Coronary artery (tissue), 2 donors: ENCODE results near the gene HPCA.

Experiments
- DNase-seq: peaks from one replicate; pipeline ENCODE4 v3.0.0-alpha.2; 2017; ENCODE audit warnings: low spot score
- H3K27ac ChIP-seq, 2 donors: fragments of 200-600 bp; sonication (generic); one replicate each; pipeline ENCODE4 v1.5.1; 2016 to 2019
- H3K4me3 ChIP-seq: fragments of 200-600 bp; sonication (generic); 2 replicates; pipeline ENCODE4 v1.5.1; 2016; ENCODE audit warnings: mild to moderate bottlenecking, moderate library complexity
- CTCF ChIP-seq: fragments of 200-600 bp; sonication (generic); IDR thresholded peaks from one replicate; pipeline ENCODE4 v1.5.1; 2019; ENCODE audit warnings: antibody characterized with exemption

The HPCA gene

GRCh38 chr1:32884726-32885125 is 1.6 kb upstream of the HPCA start:
- TF ChIP-seq CTCF, result no peak
- Histone ChIP-seq H3K27ac (no peak overlapping the region), H3K4me3 (no peak overlapping the region)
- DNase-seq, result no peak

GRCh38 chr1:32885676-32886003 is 651 bp upstream of the HPCA start:
- no peak overlapping the region for H3K4me3 ChIP-seq
- no peak overlapping the region for H3K27ac ChIP-seq
- TF ChIP-seq CTCF, result no peak
- DNase-seq, result no peak

DNA sequence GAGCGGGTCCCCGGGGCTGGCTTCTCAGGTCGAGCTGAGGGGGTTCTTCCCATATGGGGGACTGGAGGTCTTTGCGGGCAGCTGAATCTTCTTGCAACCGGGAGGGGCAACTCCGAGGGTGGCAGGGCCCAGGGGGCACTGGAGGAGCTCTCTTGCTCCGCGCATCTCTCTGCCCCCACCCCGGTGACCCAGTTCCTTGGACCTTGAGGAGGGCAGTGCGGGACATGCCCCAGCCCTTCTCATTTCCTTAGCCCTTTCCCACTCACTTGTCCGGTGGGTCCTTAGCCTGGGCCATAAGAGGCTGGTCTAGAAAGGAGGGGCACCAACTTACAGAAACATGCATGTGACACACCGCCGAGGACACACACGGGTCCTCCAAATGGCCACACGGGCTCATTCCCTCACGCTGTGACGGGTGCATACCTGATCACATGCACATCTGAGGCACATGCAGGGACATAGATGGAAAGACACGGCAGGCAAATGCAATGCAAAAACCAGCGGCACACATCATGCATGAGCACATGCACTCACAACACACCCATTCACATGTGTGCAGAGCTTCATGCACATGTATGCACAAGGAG is 630 bp downstream of the HPCA start:
- Histone ChIP-seq H3K4me3 (no peak overlapping the region), H3K27ac (no peak overlapping the region)
- no peak for DNase-seq
- no peak for TF ChIP-seq CTCF

DNA sequence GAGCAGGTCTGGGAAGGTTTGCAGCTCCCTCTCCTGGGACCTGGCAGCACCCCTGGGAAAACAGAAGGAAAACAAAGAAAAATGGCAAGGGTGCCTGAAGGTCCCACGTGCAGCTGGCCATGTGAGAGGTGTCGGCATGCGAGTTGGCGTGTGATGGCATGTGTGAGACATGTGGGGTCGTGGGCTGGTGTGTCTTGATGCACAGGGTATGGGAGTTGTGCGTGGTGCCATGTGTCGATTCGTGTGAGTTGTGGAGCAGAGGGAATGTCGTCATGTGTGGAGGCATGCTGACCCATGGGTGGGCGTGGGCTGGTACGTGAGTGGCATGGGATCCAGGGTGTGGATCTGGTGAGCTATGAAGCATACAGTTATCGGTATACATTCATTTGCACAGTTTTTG is 1.3 kb downstream of the HPCA start:
- DNase-seq, result no peak
- no peak overlapping the region for H3K4me3 ChIP-seq
- no peak overlapping the region for H3K27ac ChIP-seq
- TF ChIP-seq CTCF, result no peak

GRCh38 chr1:32888134-32888533 is 1.8 kb downstream of the HPCA start:
- no peak overlapping the region for H3K27ac ChIP-seq
- no peak for DNase-seq
- H3K4me3 ChIP-seq, result no peak overlapping the region
- TF ChIP-seq CTCF, result no peak

DNA sequence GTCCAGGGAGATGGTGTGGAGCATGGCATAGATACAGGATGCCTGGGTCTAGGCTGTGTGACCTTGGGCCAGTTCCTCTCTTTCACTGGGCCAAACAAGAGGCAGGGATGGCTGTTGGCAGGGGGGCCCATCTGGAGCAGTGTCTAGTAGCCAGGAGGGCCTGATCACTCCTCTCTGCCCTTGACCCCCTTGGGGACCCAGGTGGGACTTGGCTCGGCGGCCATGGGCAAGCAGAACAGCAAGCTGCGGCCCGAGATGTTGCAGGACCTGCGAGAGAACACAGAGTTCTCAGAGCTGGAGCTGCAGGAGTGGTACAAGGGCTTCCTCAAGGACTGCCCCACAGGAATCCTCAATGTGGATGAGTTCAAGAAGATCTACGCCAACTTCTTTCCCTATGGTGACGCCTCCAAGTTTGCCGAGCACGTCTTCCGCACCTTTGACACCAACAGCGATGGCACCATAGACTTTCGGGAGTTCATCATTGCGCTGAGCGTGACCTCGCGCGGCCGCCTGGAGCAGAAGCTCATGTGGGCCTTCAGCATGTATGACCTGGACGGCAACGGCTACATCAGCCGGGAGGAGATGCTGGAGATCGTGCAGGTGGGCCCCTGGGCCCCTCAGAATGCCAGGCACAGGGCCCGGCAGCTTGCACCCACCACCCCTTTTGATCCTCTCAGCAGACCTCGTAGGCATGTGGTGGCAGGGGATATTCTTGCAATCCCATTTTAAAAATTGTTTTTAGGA is 2.6 kb downstream of the HPCA start:
- no peak for DNase-seq
- TF ChIP-seq CTCF, result no peak
- Histone ChIP-seq H3K27ac (no peak overlapping the region), H3K4me3 (no peak overlapping the region)

DNA sequence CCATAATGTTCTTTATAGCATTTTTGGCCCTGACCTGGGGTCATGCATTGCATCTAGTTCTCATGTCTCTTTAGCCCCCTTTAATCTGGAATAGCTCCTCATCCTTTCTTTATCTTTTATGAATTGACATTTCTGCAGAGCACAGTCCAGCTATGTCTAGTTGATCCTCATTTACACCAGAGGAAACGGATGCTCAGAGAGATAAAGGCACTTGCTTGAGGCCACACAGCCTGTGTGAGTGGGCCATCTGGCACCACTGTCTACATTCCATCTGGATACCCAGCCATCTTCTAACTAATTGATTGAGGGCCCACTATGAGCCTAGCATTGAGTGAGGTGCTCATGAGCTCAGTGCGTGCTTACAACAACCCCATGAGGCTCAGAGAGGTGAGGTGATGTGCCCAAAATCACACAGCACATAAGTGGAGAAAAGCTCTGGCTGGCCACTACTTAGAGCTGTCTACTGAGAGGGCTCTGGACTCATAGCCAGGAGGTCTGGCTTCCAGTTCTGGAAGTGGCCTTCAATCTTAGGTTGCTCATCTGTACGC is 3.5 kb downstream of the HPCA start:
- no peak overlapping the region for H3K27ac ChIP-seq
- TF ChIP-seq CTCF, result no peak
- no peak for DNase-seq
- H3K4me3 ChIP-seq, result no peak overlapping the region
